GM23338 (cell line): ENCODE data around the gene PPP1R18. TPM values are rescaled to one million over a fixed set of nuclear protein-coding genes. Genes with fewer than 3 reads are reported as not detected.

ENCODE experiments used
- ATAC-seq: fragments of 200-7000 bp; cut with Tn5 transposase; 3 replicates; pipeline ENCODE4 v1.9.1; 2020
- DNase-seq: peaks from one replicate; pipeline ENCODE4 v3.0.0-alpha.2; 2015; ENCODE audit warnings: low spot score
- H2AFZ ChIP-seq: fragments of 200-600 bp; sonication (generic); 2 replicates; pipeline ENCODE4 v1.8.0; 2016; ENCODE audit warnings: antibody characterized with exemption, mild to moderate bottlenecking, moderate library complexity
- H3F3A ChIP-seq: fragments of 200-600 bp; sonication (generic); replicated peaks from 2 replicates; pipeline ENCODE4 v1.8.0; 2017; ENCODE audit warnings: antibody characterized with exemption, mixed run types, low read depth
- H3K27ac ChIP-seq: fragments of 200-600 bp; sonication (generic); 2 replicates; pipeline ENCODE4 v1.6.1; 2016; ENCODE audit warnings: low read depth
- H3K27me3 ChIP-seq: fragments of 200-600 bp; sonication (generic); 2 replicates; pipeline ENCODE4 v1.8.0; 2016; ENCODE audit warnings: mild to moderate bottlenecking, mixed run types, moderate library complexity; ENCODE audit not compliant: insufficient read depth
- H3K36me3 ChIP-seq: fragments of 200-600 bp; sonication (generic); 2 replicates; pipeline ENCODE4 v1.8.0; 2016; ENCODE audit warnings: mild to moderate bottlenecking; ENCODE audit not compliant: insufficient read depth
- H3K4me1 ChIP-seq: fragments of 200-600 bp; sonication (generic); 2 replicates; pipeline ENCODE4 v1.8.0; 2016; ENCODE audit warnings: mild to moderate bottlenecking, moderate library complexity; ENCODE audit not compliant: insufficient read depth
- H3K4me2 ChIP-seq: fragments of 200-600 bp; sonication (generic); 2 replicates; pipeline ENCODE4 v1.7.1; 2017; ENCODE audit warnings: mixed run types
- H3K4me3 ChIP-seq: fragments of 200-600 bp; sonication (generic); 2 replicates; pipeline ENCODE4 v1.6.1; 2016; ENCODE audit warnings: mixed run types
- H3K79me2 ChIP-seq: fragments of 200-600 bp; sonication (generic); replicated peaks from 2 replicates; pipeline ENCODE4 v1.8.0; 2017; ENCODE audit warnings: mild to moderate bottlenecking; ENCODE audit not compliant: insufficient read depth
- H3K9me2 ChIP-seq: fragments of 200-600 bp; sonication (generic); 2 replicates; pipeline ENCODE4 v1.8.0; 2017; ENCODE audit not compliant: insufficient read depth
- H4K20me1 ChIP-seq: fragments of 200-600 bp; sonication (generic); replicated peaks from 2 replicates; pipeline ENCODE4 v1.8.0; 2017; ENCODE audit warnings: mild to moderate bottlenecking; ENCODE audit not compliant: insufficient read depth
- H3K27ac Mint-ChIP-seq: 2 replicates; pipeline ENCODE4 v1.8.0; 2020; ENCODE audit warnings: inconsistent platforms, mild to moderate bottlenecking, moderate library complexity, mixed read lengths
- H3K27me3 Mint-ChIP-seq: 3 replicates; pipeline ENCODE4 v1.8.0; 2022; ENCODE audit warnings: low read depth, mild to moderate bottlenecking, moderate library complexity, mixed read lengths, inconsistent platforms; ENCODE audit not compliant: insufficient read depth, poor library complexity
- H3K36me3 Mint-ChIP-seq: 3 replicates; pipeline ENCODE4 v1.8.0; 2021; ENCODE audit warnings: low read depth, mild to moderate bottlenecking, inconsistent platforms, moderate library complexity, mixed read lengths
- H3K4me1 Mint-ChIP-seq: 3 replicates; pipeline ENCODE4 v1.8.0; 2020; ENCODE audit warnings: mild to moderate bottlenecking, inconsistent platforms, mixed read lengths
- H3K4me3 Mint-ChIP-seq: 3 replicates; pipeline ENCODE4 v1.8.0; 2021; ENCODE audit warnings: moderate library complexity, mild to moderate bottlenecking, inconsistent platforms, mixed read lengths
- H3K9me3 Mint-ChIP-seq: 3 replicates; pipeline ENCODE4 v1.8.0; 2020; ENCODE audit warnings: moderate library complexity, mild to moderate bottlenecking, inconsistent platforms, mixed read lengths
- CREB1 ChIP-seq: fragments of 250-450 bp; sonication (Bioruptor Pico); IDR thresholded peaks from 2 replicates; pipeline ENCODE4 v1.5.0; 2020; ENCODE audit warnings: low read depth, mild to moderate bottlenecking, moderate library complexity
- CTCF ChIP-seq, 2 experiments: fragments of 200-600 bp in 1 of 2; sonication (generic) in 1 of 2; conservative IDR thresholded peaks; 2 replicates each; pipeline versions ENCODE4 v1.5.1 to v1.6.1; 2016 to 2017; ENCODE audit warnings: antibody characterized with exemption in 2 of 2, low read depth in 2 of 2, mild to moderate bottlenecking in 2 of 2, moderate library complexity in 1 of 2
- ETS1 ChIP-seq: IDR thresholded peaks from 2 replicates; pipeline ENCODE4 v1.6.1; 2016; ENCODE audit warnings: antibody characterized with exemption
- EZH2 ChIP-seq: fragments of 200-600 bp; sonication (generic); IDR thresholded peaks from one replicate; pipeline ENCODE4 v1.8.0; 2017; ENCODE audit warnings: antibody characterized with exemption, mild to moderate bottlenecking, low read depth; ENCODE audit not compliant: unreplicated experiment
- EZH2phosphoT487 ChIP-seq: fragments of 200-600 bp; sonication (generic); IDR thresholded peaks from one replicate; pipeline ENCODE4 v1.8.1; 2018; ENCODE audit warnings: antibody characterized with exemption; ENCODE audit not compliant: unreplicated experiment
- JUNB ChIP-seq: IDR thresholded peaks from one replicate; pipeline ENCODE4 v1.6.1; 2016; ENCODE audit warnings: antibody characterized with exemption; ENCODE audit not compliant: unreplicated experiment
- NANOG ChIP-seq: IDR thresholded peaks from 2 replicates; pipeline ENCODE4 v1.6.1; 2016; ENCODE audit warnings: antibody characterized with exemption, borderline replicate concordance
- POLR2AphosphoS5 ChIP-seq: IDR thresholded peaks from 2 replicates; pipeline ENCODE4 v1.6.1; 2016; ENCODE audit warnings: antibody characterized with exemption, low read depth
- REST ChIP-seq: IDR thresholded peaks from one replicate; pipeline ENCODE4 v1.6.1; 2018; ENCODE audit warnings: antibody characterized with exemption; ENCODE audit not compliant: unreplicated experiment
- STAT1 ChIP-seq: IDR thresholded peaks from one replicate; pipeline ENCODE4 v1.6.1; 2016; ENCODE audit warnings: antibody characterized with exemption; ENCODE audit not compliant: unreplicated experiment
- ZNF114 ChIP-seq: fragments of 250-450 bp; sonication (Bioruptor Pico); IDR thresholded peaks from 2 replicates; pipeline ENCODE4 v1.5.0; 2020; ENCODE audit warnings: mild to moderate bottlenecking, moderate library complexity
- ZNF331 ChIP-seq: fragments of 250-450 bp; sonication (Bioruptor Pico); IDR thresholded peaks from 2 replicates; pipeline ENCODE4 v1.5.0; 2020; ENCODE audit warnings: low read depth, mild to moderate bottlenecking, moderate library complexity
- ZNF462 ChIP-seq: fragments of 250-450 bp; sonication (Bioruptor Pico); IDR thresholded peaks from 2 replicates; pipeline ENCODE4 v1.5.0; 2020; ENCODE audit warnings: mild to moderate bottlenecking, moderate library complexity
- polyA plus RNA-seq: library from polyadenylated mRNA; unstranded; fragments of >200 nt; fragmentation: Nextera tagmentation; extraction: Ambion mirVana; gene quantifications from 2 replicates; pipeline ENCODE4 v1.2.1, GENCODE V29; 2016
- total RNA-seq: library from RNA; depleted of rRNA; stranded (reverse); fragments of >200 nt; shearing (Covaris generic); gene quantifications from 2 replicates; pipeline ENCODE4 v1.2.3, GENCODE V29; 2014

PPP1R18 gene
- total and polyA plus RNA-seq, 2 experiments from 2014 or later: 17.1 to 19.2 TPM

GRCh38 chr6:30679765-30680535, 6.5 kb downstream of the PPP1R18 start:
- Histone ChIP-seq H3K27me3 (no peaks in the 10 kb centered on the region), H3K9me2 (no peaks in the 10 kb centered on the region), H4K20me1 (no peaks in the 10 kb centered on the region; the same call in 1 of the 2 replicates), H3K4me2 (peak overlapping the region; percentile 86), H3K36me3 (peaks cover 5% of the 10 kb centered on the region; the same call in 1 of the 2 replicates), H3F3A (0 out of 2 replicates have a peak, but pooled peaks cover 5% of the 10 kb centered on the region), H3K79me2 (peaks cover 15% of the 10 kb centered on the region), H2AFZ (no peak overlapping the region), H3K4me1 (peaks cover 34% of the 10 kb centered on the region), H3K4me3 (peak overlapping the region; percentile 55; the same call in 1 of the 2 replicates), H3K27ac (no peak overlapping the region)
- Mint-ChIP-seq H3K4me1 (peaks cover 43% of the 10 kb centered on the region), H3K9me3 (no peaks in the 10 kb centered on the region), H3K4me3 (peak overlapping the region; percentile 70; the same call in 1 of the 3 replicates), H3K27ac (no peak overlapping the region), H3K27me3 (peaks cover 7% of the 10 kb centered on the region), H3K36me3 (peaks cover 22% of the 10 kb centered on the region)
- DNase-seq (no peak), ATAC-seq (peak; percentile 3; the same call in 2 of the 3 replicates)
- TF ChIP-seq ZNF331 (CRISPR knock-in tag) (no peak), CREB1 (CRISPR knock-in tag) (no peak), ETS1 (no peak), EZH2 (no peak), ZNF462 (no peak), JUNB (no peak), NANOG (no peak), STAT1 (no peak), ZNF114 (no peak), CTCF (conservative IDR thresholded peaks at IDR 0.05; ENCODE audit: low read depth in 2 of 2) (no peak), POLR2AphosphoS5 (no peak), EZH2phosphoT487 (no peak), REST (no peak)
